IMR-90 (cell line): ENCODE results near the gene NISCH. TPM values are rescaled to one million over a fixed set of nuclear protein-coding genes. Genes with fewer than 3 reads are reported as not detected.

ENCODE experiments used
- ATAC-seq: fragments of 200-7000 bp; cut with Tn5 transposase; 2 replicates; pipeline ENCODE4 v1.9.1; 2020; ENCODE audit warnings: low read depth, mild to moderate bottlenecking, moderate library complexity
- BruUV-seq: library from RNA; stranded (reverse); fragments of 400-500 nt; replicated peaks from 2 replicates; lab custom pipeline; 2021; lab: Mats Ljungman, UMichigan
- CTCF ChIA-PET: fragments of 300-600 bp; formaldehyde crosslinking; extraction: SDS; loops from one replicate; lab custom pipeline; 2021; ENCODE audit warnings: antibody characterized with exemption; lab: Yijun Ruan, JAX
- POLR2A ChIA-PET: fragments of 300-600 bp; sonication (Branson Sonifier 250); formaldehyde crosslinking; loops from one replicate; lab custom pipeline; 2022; ENCODE audit warnings: antibody characterized with exemption; ENCODE audit not compliant: unreplicated experiment; lab: Charles Lee
- DNase-seq: peaks from one replicate; pipeline ENCODE4 v3.0.0; 2013
- H2AFZ ChIP-seq: replicated peaks from 2 replicates; pipeline ENCODE3; 2013; ENCODE audit warnings: low read length, mild to moderate bottlenecking; ENCODE audit not compliant: poor library complexity
- H2AK5ac ChIP-seq: 2 replicates; pipeline ENCODE4 v1.6.1; 2013; ENCODE audit warnings: low read depth, low read length, inconsistent platforms
- H2AK9ac ChIP-seq: replicated peaks from 2 replicates; pipeline ENCODE3; 2013; ENCODE audit warnings: mild to moderate bottlenecking, low read depth, low read length, moderate library complexity; ENCODE audit not compliant: poor library complexity
- H2BK120ac ChIP-seq: 2 replicates; pipeline ENCODE4 v1.6.1; 2013; ENCODE audit warnings: low read depth, low read length, inconsistent platforms
- H2BK15ac ChIP-seq: 3 replicates; pipeline ENCODE4 v1.6.1; 2013; ENCODE audit warnings: low read depth, low read length, inconsistent platforms
- H2BK20ac ChIP-seq: 2 replicates; pipeline ENCODE4 v1.6.1; 2013; ENCODE audit warnings: low read depth, mild to moderate bottlenecking, inconsistent platforms, low read length, moderate library complexity
- H2BK5ac ChIP-seq: 2 replicates; pipeline ENCODE4 v1.6.1; 2013; ENCODE audit warnings: mild to moderate bottlenecking, low read depth, low read length, inconsistent platforms; ENCODE audit not compliant: poor library complexity, severe bottlenecking
- H3K14ac ChIP-seq: replicated peaks from 2 replicates; pipeline ENCODE4 v1.6.1; 2013; ENCODE audit warnings: low read depth, low read length, inconsistent platforms
- H3K18ac ChIP-seq: 2 replicates; pipeline ENCODE4 v1.6.1; 2013; ENCODE audit warnings: low read depth, low read length, control low read depth
- H3K23ac ChIP-seq: 2 replicates; pipeline ENCODE4 v1.6.1; 2013; ENCODE audit warnings: low read depth, low read length, inconsistent platforms
- H3K27ac ChIP-seq: 2 replicates; pipeline ENCODE4 v1.5.1; 2013; ENCODE audit warnings: mild to moderate bottlenecking, control low read depth, low read length; ENCODE audit not compliant: insufficient read depth
- H3K27me3 ChIP-seq: 2 replicates; pipeline ENCODE4 v1.6.1; 2013; ENCODE audit warnings: low read length; ENCODE audit not compliant: control insufficient read depth, insufficient read depth
- H3K36me3 ChIP-seq: 2 replicates; pipeline ENCODE4 v1.6.1; 2013; ENCODE audit warnings: low read length, mixed read lengths; ENCODE audit not compliant: control insufficient read depth, insufficient read depth
- H3K4ac ChIP-seq: 2 replicates; pipeline ENCODE4 v1.6.1; 2013; ENCODE audit warnings: low read depth, low read length, inconsistent platforms
- H3K4me1 ChIP-seq: 2 replicates; pipeline ENCODE4 v1.6.1; 2013; ENCODE audit warnings: low read length, mixed read lengths; ENCODE audit not compliant: control insufficient read depth, insufficient read depth
- H3K4me2 ChIP-seq: 2 replicates; pipeline ENCODE4 v1.6.1; 2013; ENCODE audit warnings: low read depth, mild to moderate bottlenecking, control low read depth, low read length, moderate library complexity
- H3K4me3 ChIP-seq: 2 replicates; pipeline ENCODE4 v1.5.1; 2013; ENCODE audit warnings: low read depth, mild to moderate bottlenecking, control low read depth, low read length, moderate library complexity; ENCODE audit not compliant: insufficient read depth
- H3K56ac ChIP-seq: 2 replicates; pipeline ENCODE4 v1.6.1; 2013; ENCODE audit warnings: low read length, inconsistent platforms; ENCODE audit not compliant: insufficient read depth; ENCODE audit errors: extremely low read depth
- H3K79me1 ChIP-seq, 2 experiments: 2 replicates each; pipeline ENCODE4 v1.6.1; 2013; ENCODE audit warnings: low read length in 2 of 2, inconsistent platforms in 1 of 2, low read depth in 1 of 2
- H3K9ac ChIP-seq: 2 replicates; pipeline ENCODE4 v1.6.1; 2013; ENCODE audit warnings: low read depth, low read length, control low read depth
- H3K9me1 ChIP-seq: 2 replicates; pipeline ENCODE4 v1.6.1; 2013; ENCODE audit warnings: low read length, inconsistent platforms; ENCODE audit not compliant: insufficient read depth
- H3K9me3 ChIP-seq: 2 replicates; pipeline ENCODE4 v1.6.1; 2013; ENCODE audit warnings: low read length; ENCODE audit not compliant: control insufficient read depth, insufficient read depth
- H4K20me1 ChIP-seq: 2 replicates; pipeline ENCODE4 v1.6.1; 2013; ENCODE audit warnings: low read length, inconsistent platforms; ENCODE audit not compliant: insufficient read depth
- H4K5ac ChIP-seq: 2 replicates; pipeline ENCODE4 v1.6.1; 2013; ENCODE audit warnings: mild to moderate bottlenecking, low read depth, low read length, control low read depth
- H4K8ac ChIP-seq, 2 experiments: 2 replicates each; pipeline ENCODE4 v1.6.1; 2013; ENCODE audit warnings: low read depth in 2 of 2, low read length in 2 of 2, control low read depth in 1 of 2, inconsistent platforms in 1 of 2
- H4K91ac ChIP-seq: 2 replicates; pipeline ENCODE4 v1.6.1; 2013; ENCODE audit warnings: low read depth, low read length, inconsistent platforms; ENCODE audit not compliant: insufficient read depth
- BHLHE40 ChIP-seq: fragments of 150-350 bp; IDR thresholded peaks from 2 replicates; pipeline ENCODE4 v1.6.1; 2016; ENCODE audit warnings: mild to moderate bottlenecking, low read depth, low read length
- CEBPB ChIP-seq: IDR thresholded peaks from 2 replicates; pipeline ENCODE4 v1.6.1; 2012; ENCODE audit warnings: low read depth, low read length, improper control_type of control experiment
- CHD1 ChIP-seq: IDR thresholded peaks from 2 replicates; pipeline ENCODE4 v1.6.1; 2012; ENCODE audit warnings: low read depth, low read length, improper control_type of control experiment
- ELK1 ChIP-seq: fragments of 150-350 bp; IDR thresholded peaks from 2 replicates; pipeline ENCODE4 v1.6.1; 2016; ENCODE audit warnings: low read depth, mild to moderate bottlenecking, low read length, moderate library complexity, borderline replicate concordance
- FOS ChIP-seq: fragments of 150-350 bp; IDR thresholded peaks from 2 replicates; pipeline ENCODE4 v1.6.1; 2016; ENCODE audit warnings: low read depth, low read length
- MAFK ChIP-seq: IDR thresholded peaks from 2 replicates; pipeline ENCODE4 v1.6.1; 2012; ENCODE audit warnings: low read depth, low read length, improper control_type of control experiment
- MAZ ChIP-seq: IDR thresholded peaks from 2 replicates; pipeline ENCODE4 v1.6.1; 2012; ENCODE audit warnings: low read depth, mild to moderate bottlenecking, low read length, improper control_type of control experiment, moderate library complexity, borderline replicate concordance
- MXI1 ChIP-seq: IDR thresholded peaks from 2 replicates; pipeline ENCODE4 v1.6.1; 2012; ENCODE audit warnings: low read depth, mild to moderate bottlenecking, low read length, moderate library complexity, borderline replicate concordance
- POLR2A ChIP-seq: IDR thresholded peaks from 2 replicates; pipeline ENCODE4 v1.6.1; 2012; ENCODE audit warnings: mild to moderate bottlenecking, low read depth, low read length
- RCOR1 ChIP-seq: IDR thresholded peaks from 2 replicates; pipeline ENCODE4 v1.6.1; 2012; ENCODE audit warnings: mild to moderate bottlenecking, low read length, improper control_type of control experiment; ENCODE audit not compliant: insufficient replicate concordance
- RFX5 ChIP-seq: IDR thresholded peaks from 2 replicates; pipeline ENCODE4 v1.8.0; 2012; ENCODE audit warnings: low read depth, mild to moderate bottlenecking, low read length, moderate library complexity
- SMC3 ChIP-seq: fragments of 150-350 bp; IDR thresholded peaks from 2 replicates; pipeline ENCODE4 v1.6.1; 2016; ENCODE audit warnings: low read depth, mild to moderate bottlenecking, antibody characterized with exemption, low read length, moderate library complexity
- USF2 ChIP-seq: fragments of 150-350 bp; IDR thresholded peaks from 2 replicates; pipeline ENCODE4 v1.6.1; 2017; ENCODE audit warnings: mild to moderate bottlenecking, antibody characterized with exemption, low read length, low read depth
- WGBS, 2 experiments: methylation state at CpG; one replicate each; pipeline versions ENCODE4 v1.1.5 to v1.1.7; 2013; ENCODE audit warnings: missing lambda C conversion rate in 2 of 2; ENCODE audit not compliant: insufficient read length in 1 of 2; ENCODE audit errors: extremely low coverage in 2 of 2; 5-methylcytosine and 5-hydroxymethylcytosine counted together
- dilution Hi-C: fragments of 300-500 bp; cut with HindIII; formaldehyde crosslinking; loops from one replicate; pipeline ENCODE4 v1.14.3; 2018; ENCODE audit warnings: low sequenced_read_pairs; ENCODE audit not compliant: unreplicated experiment
- in situ Hi-C: fragments of 300-500 bp; cut with MboI; formaldehyde crosslinking; loops from 3 replicates; pipeline ENCODE4 v1.14.3; 2019; ENCODE audit warnings: low sequenced_read_pairs, inconsistent platforms, mixed read lengths
- intact Hi-C: fragments of 100-400 bp; cut with micrococcal nuclease; formaldehyde crosslinking; loops from 2 replicates; pipeline ENCODE4 v1.10.0; 2022
- polyA plus RNA-seq, 3 experiments: library from polyadenylated mRNA; depleted of rRNA; stranded (reverse); fragments of >200 nt; gene quantifications; 2 replicates each; pipeline ENCODE4 v1.2.3, GENCODE V29; 2012; ENCODE audit warnings: low replicate concordance in 1 of 3
- total RNA-seq: library from RNA; depleted of rRNA; stranded (reverse); fragments of >200 nt; gene quantifications from 2 replicates; pipeline ENCODE4 v1.2.3, GENCODE V29; 2012
- TF ChIP-seq, protein P1 (sequence below): conservative IDR thresholded peaks from 2 replicates; pipeline ENCODE4 v1.5.1; 2012; ENCODE audit warnings: mild to moderate bottlenecking, low read depth, low read length, improper control_type of control experiment

The NISCH gene
- total and polyA plus RNA-seq, 2 of the 4 experiments (the other 2 are of a cell fraction) = 36.9 to 86.0 TPM

DNA sequence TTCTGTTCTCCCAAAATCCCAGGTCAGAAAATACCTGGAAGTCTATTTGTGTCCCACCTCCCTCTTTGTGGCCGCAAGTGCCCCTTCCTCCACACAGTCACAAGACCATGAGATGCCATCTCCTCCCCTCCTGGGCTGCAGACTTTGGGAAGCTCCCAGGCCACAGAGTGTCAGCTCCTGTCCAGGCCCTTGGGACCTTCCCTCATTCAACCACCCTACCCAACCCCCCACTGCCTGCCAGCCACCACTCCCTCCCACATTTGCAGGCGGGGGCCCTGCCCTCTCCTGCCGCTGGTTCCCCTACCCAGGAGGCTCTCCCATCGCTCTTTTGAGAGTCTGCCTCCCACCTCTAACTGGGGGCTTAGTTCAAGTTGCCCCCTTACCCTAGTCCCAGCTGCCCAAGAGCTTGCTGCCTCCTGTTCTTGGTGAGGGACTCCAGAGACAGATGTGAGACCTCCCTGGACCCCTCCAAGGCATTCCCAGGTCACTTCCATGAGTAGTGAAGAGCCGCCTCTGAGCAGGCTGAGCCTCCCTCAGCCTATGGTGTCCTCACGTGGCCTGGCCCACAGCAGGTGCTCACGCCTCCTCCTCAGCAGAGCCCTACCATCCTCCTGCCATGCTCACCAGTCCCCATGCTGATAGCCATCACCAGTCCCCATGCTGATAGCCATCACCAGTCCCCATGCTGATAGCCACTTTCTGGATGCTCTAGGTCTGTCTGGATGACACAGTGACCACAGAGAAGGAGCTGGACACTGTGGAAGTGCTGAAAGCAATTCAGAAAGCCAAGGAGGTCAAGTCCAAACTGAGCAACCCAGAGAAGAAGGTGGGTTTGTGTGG lies 23.9 kb downstream of the NISCH start:
- H3K79me1 ChIP-seq = peaks cover 5 to 35% of the 10 kb centered on the region in 2 experiments; a peak in 2 of 4 replicates
- H3K27ac ChIP-seq = no peak overlapping the region
- peaks cover 8% of the 10 kb centered on the region; the same call in 1 of the 2 replicates for H3K4me1 ChIP-seq
- intact Hi-C loops = no loop called here
- no peak overlapping the region for H3K4me3 ChIP-seq
- WGBS, 2 experiments = 100% methylated on average over 6 of the region's 7 CpGs; no CpG with 5 or more reads in 1 of the 2 experiments
- no peak overlapping the region for H3K14ac ChIP-seq
- no peaks in the 10 kb centered on the region for H3K9me3 ChIP-seq
- H3K9me1 ChIP-seq = peaks cover 20% of the 10 kb centered on the region; the same call in 1 of the 2 replicates
- dilution Hi-C loops = no loop called here
- peaks cover 31% of the 10 kb centered on the region for H4K20me1 ChIP-seq
- H3K4me2 ChIP-seq = no peak overlapping the region
- no peak overlapping the region for H2BK15ac ChIP-seq
- no peak overlapping the region for H2BK20ac ChIP-seq
- peaks cover 74% of the 10 kb centered on the region for H3K36me3 ChIP-seq
- no peak overlapping the region for H3K4ac ChIP-seq
- no peak overlapping the region for H3K56ac ChIP-seq
- H3K23ac ChIP-seq = no peak overlapping the region
- no TSS peak for BruUV-seq
- in situ Hi-C loops = no loop called here
- H2AK5ac ChIP-seq = no peak overlapping the region
- H3K27me3 ChIP-seq = no peaks in the 10 kb centered on the region
- ChIA-PET POLR2A (no interaction called here), CTCF (interaction anchor here (1.1 kb wide), 1 partner anchor 9 kb away, joined by 3 read pairs; no protein-coding TSS in a partner anchor)
- H3K18ac ChIP-seq = no peak overlapping the region
- H4K91ac ChIP-seq = no peak overlapping the region
- H2BK5ac ChIP-seq = no peak overlapping the region
- H2AFZ ChIP-seq = no peak overlapping the region
- H2AK9ac ChIP-seq = no peak overlapping the region
- no peak for ATAC-seq
- no peak overlapping the region for H4K5ac ChIP-seq
- no peak overlapping the region for H2BK120ac ChIP-seq
- no peak overlapping the region for H4K8ac ChIP-seq
- DNase-seq = no peak
- no peak overlapping the region for H3K9ac ChIP-seq
- TF ChIP-seq MXI1 (no peak), RFX5 (no peak), SMC3 (no peak), BHLHE40 (no peak), FOS (no peak), MAZ (no peak), USF2 (no peak), CEBPB (no peak), POLR2A (no peak), ELK1 (no peak), CHD1 (no peak), MAFK (no peak), RCOR1 (no peak)
- TF ChIP-seq, protein P1, sequence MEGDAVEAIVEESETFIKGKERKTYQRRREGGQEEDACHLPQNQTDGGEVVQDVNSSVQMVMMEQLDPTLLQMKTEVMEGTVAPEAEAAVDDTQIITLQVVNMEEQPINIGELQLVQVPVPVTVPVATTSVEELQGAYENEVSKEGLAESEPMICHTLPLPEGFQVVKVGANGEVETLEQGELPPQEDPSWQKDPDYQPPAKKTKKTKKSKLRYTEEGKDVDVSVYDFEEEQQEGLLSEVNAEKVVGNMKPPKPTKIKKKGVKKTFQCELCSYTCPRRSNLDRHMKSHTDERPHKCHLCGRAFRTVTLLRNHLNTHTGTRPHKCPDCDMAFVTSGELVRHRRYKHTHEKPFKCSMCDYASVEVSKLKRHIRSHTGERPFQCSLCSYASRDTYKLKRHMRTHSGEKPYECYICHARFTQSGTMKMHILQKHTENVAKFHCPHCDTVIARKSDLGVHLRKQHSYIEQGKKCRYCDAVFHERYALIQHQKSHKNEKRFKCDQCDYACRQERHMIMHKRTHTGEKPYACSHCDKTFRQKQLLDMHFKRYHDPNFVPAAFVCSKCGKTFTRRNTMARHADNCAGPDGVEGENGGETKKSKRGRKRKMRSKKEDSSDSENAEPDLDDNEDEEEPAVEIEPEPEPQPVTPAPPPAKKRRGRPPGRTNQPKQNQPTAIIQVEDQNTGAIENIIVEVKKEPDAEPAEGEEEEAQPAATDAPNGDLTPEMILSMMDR = no peak
